GM04503 (cell line): ENCODE results near the gene MSRB3.
"Not testable (repeated sequence)": the region's sequence is repeated elsewhere in the genome, so short reads cannot be mapped to it uniquely, and the experiment has no call there.

Experiments
- DNase-seq: peaks from one replicate; pipeline ENCODE4 v3.0.0-alpha.2; 2012; ENCODE audit warnings: low read depth

Gene MSRB3

GRCh38 chr12:65287426-65287825 lies 8.9 kb downstream of the MSRB3 start:
- DNase-seq: no peak

- DNase-seq: no peak
Observed at GRCh38 chr12:65292241-65292640, 13.8 kb downstream of the MSRB3 start.

GRCh38 chr12:65293735-65294134 lies 15.3 kb downstream of the MSRB3 start:
- no peak for DNase-seq

GRCh38 chr12:65294641-65295262 lies 16.3 kb downstream of the MSRB3 start:
- no peak for DNase-seq

- no peak for DNase-seq
Observed at GRCh38 chr12:65296508-65297265, 18.2 kb downstream of the MSRB3 start.

GRCh38 chr12:65300097-65300496 lies 21.6 kb downstream of the MSRB3 start:
- DNase-seq: no peak

- no peak for DNase-seq
Observed at GRCh38 chr12:65300679-65301349, 22.3 kb downstream of the MSRB3 start.

GRCh38 chr12:65302891-65303290 lies 24.4 kb downstream of the MSRB3 start:
- DNase-seq: no peak

GRCh38 chr12:65305346-65305950 lies 27.0 kb downstream of the MSRB3 start:
- no peak for DNase-seq

- no peak for DNase-seq
Observed at GRCh38 chr12:65306366-65307168, 28.1 kb downstream of the MSRB3 start.

GRCh38 chr12:65307169-65307501 lies 28.7 kb downstream of the MSRB3 start:
- no peak for DNase-seq

GRCh38 chr12:65308006-65308405 lies 29.5 kb downstream of the MSRB3 start:
- no peak for DNase-seq

- peak; percentile 75 for DNase-seq
Observed at GRCh38 chr12:65308601-65309071, 30.2 kb downstream of the MSRB3 start.

- DNase-seq: no peak
Observed at GRCh38 chr12:65311260-65311659, 32.8 kb downstream of the MSRB3 start.

GRCh38 chr12:65313719-65314317 lies 35.3 kb downstream of the MSRB3 start:
- no peak for DNase-seq

GRCh38 chr12:65315238-65315637 lies 36.8 kb downstream of the MSRB3 start:
- not testable (repeated sequence) for DNase-seq

GRCh38 chr12:65318186-65318685 lies 39.8 kb downstream of the MSRB3 start:
- DNase-seq: no peak

- DNase-seq: no peak
Observed at GRCh38 chr12:65319688-65320200, 41.3 kb downstream of the MSRB3 start.

GRCh38 chr12:65323070-65323469 lies 44.6 kb downstream of the MSRB3 start:
- DNase-seq: no peak

GRCh38 chr12:65324056-65324455 lies 45.6 kb downstream of the MSRB3 start:
- no peak for DNase-seq

- no peak for DNase-seq
Observed at GRCh38 chr12:65324551-65324950, 46.1 kb downstream of the MSRB3 start.
